Fibroblast of mammary gland (primary cell): ENCODE measurements around the gene DNAAF1.

Source experiments
- DNase-seq: peaks from one replicate; pipeline ENCODE4 v3.0.0-alpha.2; 2010; ENCODE audit warnings: low read depth
- H3K4me3 ChIP-seq: 2 replicates; pipeline ENCODE4 v1.5.1; 2011; ENCODE audit warnings: low read depth, mild to moderate bottlenecking, low read length, moderate library complexity; ENCODE audit not compliant: control insufficient read depth
- CTCF ChIP-seq: conservative IDR thresholded peaks from 2 replicates; pipeline ENCODE4 v1.5.1; 2011; ENCODE audit warnings: low read depth, low read length, inconsistent platforms; ENCODE audit not compliant: control insufficient read depth, insufficient read depth

Gene DNAAF1

GRCh38 chr16:84144209-84144858 is 774 bp upstream of the DNAAF1 start:
- no peak for TF ChIP-seq CTCF
- H3K4me3 ChIP-seq, result peak overlapping the region; percentile 81
- DNase-seq, result peak; percentile 8

DNA sequence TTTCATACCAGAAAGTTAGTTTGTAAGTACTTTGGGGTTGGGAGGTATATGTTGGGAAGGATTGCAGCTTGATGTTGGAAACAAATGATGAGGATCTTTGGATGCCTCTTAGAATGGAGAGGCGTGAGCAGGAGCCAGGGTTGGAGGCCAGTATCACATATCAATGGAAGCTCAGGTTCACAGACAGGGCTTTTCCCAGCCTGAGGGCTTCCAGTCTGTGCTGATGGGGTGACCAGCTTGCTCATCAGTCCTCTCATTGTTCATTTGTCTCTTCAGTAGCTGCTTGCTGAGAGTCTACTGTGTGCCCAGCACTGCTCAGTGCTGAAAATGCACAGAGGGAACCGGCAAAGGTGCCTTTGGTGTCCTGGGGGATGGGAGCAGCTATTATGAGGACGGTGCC is 5.8 kb downstream of the DNAAF1 start:
- H3K4me3 ChIP-seq, result no peak overlapping the region
- TF ChIP-seq CTCF, result no peak
- DNase-seq, result no peak

GRCh38 chr16:84153660-84154214 is 8.6 kb downstream of the DNAAF1 start:
- H3K4me3 ChIP-seq, result no peak overlapping the region
- no peak for TF ChIP-seq CTCF
- peak; percentile 14 for DNase-seq

DNA sequence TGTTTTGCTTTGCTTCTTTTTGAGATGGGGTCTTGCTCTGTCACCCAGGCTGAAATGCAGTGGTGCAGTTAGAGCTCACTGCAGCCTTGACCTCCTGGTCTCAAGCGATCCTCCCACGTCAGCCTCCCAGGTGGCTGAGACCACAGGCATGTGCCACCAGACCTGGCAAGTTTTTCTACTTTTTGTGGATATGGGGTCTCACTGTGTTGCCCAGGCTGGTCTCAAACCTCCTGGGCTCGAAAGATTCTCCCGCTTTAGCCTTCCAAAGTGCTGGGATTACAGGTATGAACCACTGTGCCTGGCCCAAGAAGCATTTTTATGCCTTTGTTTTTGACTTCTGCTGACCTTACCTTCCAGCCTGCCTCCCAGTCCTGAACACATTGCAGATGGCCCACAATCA is 10.1 kb downstream of the DNAAF1 start:
- no peak overlapping the region for H3K4me3 ChIP-seq
- no peak for DNase-seq
- TF ChIP-seq CTCF, result no peak

- H3K4me3 ChIP-seq, result no peak overlapping the region
- no peak for TF ChIP-seq CTCF
- DNase-seq, result no peak
These were observed 10.7 kb downstream of the DNAAF1 start for GRCh38 chr16:84155771-84156170.

- DNase-seq, result peak; percentile 20
- H3K4me3 ChIP-seq, result no peak overlapping the region
- peak; percentile 14 for TF ChIP-seq CTCF
These were observed 11.3 kb downstream of the DNAAF1 start for GRCh38 chr16:84156342-84156784.
